ENCODE measurements around the gene MARCHF2.

GRCh38 chr19:8371011-8371804, 41.9 kb upstream of the MARCHF2 start:
- TF ChIP-seq CTCF (IDR thresholded peaks at IDR 0.05; ENCODE audit: insufficient read depth, low read length, poor library complexity, severe bottlenecking) (no peak), EZH2phosphoT487 (conservative IDR thresholded peaks at IDR 0.05; ENCODE audit: low read length) (no peak)
